GM19193 (cell line): Measurements from ENCODE around the gene NUAK2.

ENCODE experiments used
- POLR2A ChIP-seq: IDR thresholded peaks from 4 replicates; pipeline ENCODE4 v1.6.1; 2011; ENCODE audit not compliant: insufficient read depth, insufficient read length; ENCODE audit errors: extremely low read depth

The NUAK2 gene

GRCh38 chr1:205321162-205321958 is at the start of gene NUAK2:
Gene NUAK2, minus strand, starts transcription at chr1:205321745. Its CDS starts 117 bp downstream, at chr1:205321628.
- TF ChIP-seq POLR2A = no peak

- no peak for TF ChIP-seq POLR2A
Measured at GRCh38 chr1:205370780-205371179, 49.2 kb upstream of the NUAK2 start.

- no peak for TF ChIP-seq POLR2A
Measured at GRCh38 chr1:205369701-205370123, 48.2 kb upstream of the NUAK2 start.

- TF ChIP-seq POLR2A = no peak
Measured at GRCh38 chr1:205368478-205368877, 46.9 kb upstream of the NUAK2 start.

- no peak for TF ChIP-seq POLR2A
Measured at GRCh38 chr1:205365945-205366463, 44.5 kb upstream of the NUAK2 start.

- TF ChIP-seq POLR2A = no peak
Measured at GRCh38 chr1:205360891-205361290, 39.3 kb upstream of the NUAK2 start.

GRCh38 chr1:205359771-205360565 is 38.4 kb upstream of the NUAK2 start:
- no peak for TF ChIP-seq POLR2A

- no peak for TF ChIP-seq POLR2A
Measured at GRCh38 chr1:205358579-205358978, 37.0 kb upstream of the NUAK2 start.

GRCh38 chr1:205357567-205357966 is 36.0 kb upstream of the NUAK2 start:
- no peak for TF ChIP-seq POLR2A

GRCh38 chr1:205356440-205357139 is 35.0 kb upstream of the NUAK2 start, which contains the start of gene KLHDC8A:
Gene KLHDC8A, minus strand, starts transcription at chr1:205356922. Its CDS starts 13,318 bp downstream, at chr1:205343604.
- no peak for TF ChIP-seq POLR2A

GRCh38 chr1:205355075-205355453 is 33.5 kb upstream of the NUAK2 start:
- no peak for TF ChIP-seq POLR2A

GRCh38 chr1:205354259-205355074 is 32.9 kb upstream of the NUAK2 start:
- no peak for TF ChIP-seq POLR2A

- TF ChIP-seq POLR2A = no peak
Measured at GRCh38 chr1:205353612-205354011, 32.1 kb upstream of the NUAK2 start.

- TF ChIP-seq POLR2A = no peak
Measured at GRCh38 chr1:205353191-205353590, 31.6 kb upstream of the NUAK2 start.
